Mucosa of stomach (tissue), 1 donor: ENCODE results near the gene IRF3.
A peak's percentile ranks its signal among the peaks of the same experiment; 100 is the strongest.

Experiments used
- H3K27me3 ChIP-seq: one replicate; pipeline ENCODE4 v1.7.0; 2013; ENCODE audit warnings: mild to moderate bottlenecking, low read length; ENCODE audit not compliant: control insufficient read depth, insufficient read depth
- H3K36me3 ChIP-seq: one replicate; pipeline ENCODE4 v1.7.0; 2013; ENCODE audit warnings: low read length; ENCODE audit not compliant: control insufficient read depth, insufficient read depth
- H3K4me1 ChIP-seq: one replicate; pipeline ENCODE4 v1.7.0; 2013; ENCODE audit warnings: mild to moderate bottlenecking, low read length; ENCODE audit not compliant: control insufficient read depth, insufficient read depth
- H3K4me3 ChIP-seq: one replicate; pipeline ENCODE4 v1.7.0; 2013; ENCODE audit warnings: low read length
- H3K9ac ChIP-seq: one replicate; pipeline ENCODE4 v1.7.0; 2013; ENCODE audit warnings: mild to moderate bottlenecking, low read length, moderate library complexity
- H3K9me3 ChIP-seq: one replicate; pipeline ENCODE4 v1.7.0; 2013; ENCODE audit warnings: mild to moderate bottlenecking, low read length, moderate library complexity; ENCODE audit not compliant: control insufficient read depth
- donor health status: Pancreatic carcinoma.

Gene IRF3

DNA sequence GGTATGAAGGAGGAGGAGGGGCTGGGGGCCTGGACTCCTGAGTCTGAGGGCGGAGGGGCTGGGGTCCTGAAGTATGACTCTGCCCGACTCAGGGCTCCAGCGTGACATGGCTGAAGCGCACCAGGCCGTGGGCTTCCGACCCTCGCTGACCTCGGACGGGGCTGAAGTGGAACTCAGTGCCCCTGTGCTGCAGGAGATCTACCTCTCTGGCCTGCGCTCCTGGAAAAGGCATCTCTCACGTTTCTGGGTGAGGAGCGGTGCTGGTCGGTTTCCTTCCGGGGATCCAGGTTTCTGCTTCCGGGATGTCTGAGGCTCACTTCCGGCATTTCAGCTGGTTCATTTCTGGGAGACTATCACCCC is 26.5 kb upstream of the IRF3 start:
- H3K4me3 ChIP-seq, result no peak overlapping the region
- H3K36me3 ChIP-seq, result no peaks in the 10 kb centered on the region
- H3K9me3 ChIP-seq, result no peaks in the 10 kb centered on the region
- H3K27me3 ChIP-seq, result peaks cover 24% of the 10 kb centered on the region
- H3K4me1 ChIP-seq, result peaks cover 16% of the 10 kb centered on the region
- H3K9ac ChIP-seq, result no peak overlapping the region

DNA sequence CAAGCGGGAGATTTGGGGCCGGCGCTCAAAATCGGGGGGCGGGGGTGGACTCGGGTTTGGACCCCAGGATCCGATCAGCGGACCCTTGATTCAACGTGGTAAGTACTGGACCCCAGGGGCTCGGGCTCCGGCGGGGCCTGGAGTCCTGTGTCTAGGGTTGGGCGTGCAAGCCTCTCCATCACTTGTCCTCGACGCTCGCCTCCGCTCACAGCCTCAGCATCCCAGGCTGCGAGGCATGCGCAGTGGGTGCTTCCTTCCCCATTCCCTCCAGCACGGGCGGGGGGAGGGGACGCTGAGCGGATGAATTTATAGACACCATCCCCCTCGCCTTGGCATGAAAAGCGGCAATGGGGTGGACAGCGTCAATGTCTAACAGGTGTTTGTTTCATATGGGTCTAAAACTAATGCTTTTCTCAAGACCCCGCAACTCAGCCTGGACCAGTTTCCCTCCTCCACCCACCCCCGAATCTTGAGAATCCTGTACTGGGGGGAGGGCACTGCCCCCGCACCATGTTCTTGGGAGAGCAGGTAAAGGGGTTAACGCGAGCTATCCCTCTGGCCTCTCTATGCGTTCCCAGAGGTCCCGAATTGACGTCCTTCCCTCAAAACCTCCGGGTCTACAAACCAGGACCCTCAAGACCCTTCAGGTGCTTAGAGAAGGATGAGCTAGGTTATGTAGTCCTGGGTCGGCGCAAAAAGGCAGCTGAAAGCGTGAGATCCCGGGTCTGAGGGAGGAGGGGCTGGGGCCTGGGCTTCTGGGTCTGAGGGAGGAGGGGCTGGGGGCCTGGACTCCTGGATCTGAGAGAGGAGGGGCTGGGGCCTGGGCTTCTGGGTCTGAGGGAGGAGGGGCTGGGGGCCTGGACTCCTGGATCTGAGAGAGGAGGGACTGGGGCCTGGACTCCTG is 25.8 kb upstream of the IRF3 start:
- Histone ChIP-seq H3K4me3 (no peak overlapping the region), H3K27me3 (peaks cover 24% of the 10 kb centered on the region), H3K9me3 (no peaks in the 10 kb centered on the region), H3K9ac (no peak overlapping the region), H3K36me3 (no peaks in the 10 kb centered on the region), H3K4me1 (peaks cover 16% of the 10 kb centered on the region)

DNA sequence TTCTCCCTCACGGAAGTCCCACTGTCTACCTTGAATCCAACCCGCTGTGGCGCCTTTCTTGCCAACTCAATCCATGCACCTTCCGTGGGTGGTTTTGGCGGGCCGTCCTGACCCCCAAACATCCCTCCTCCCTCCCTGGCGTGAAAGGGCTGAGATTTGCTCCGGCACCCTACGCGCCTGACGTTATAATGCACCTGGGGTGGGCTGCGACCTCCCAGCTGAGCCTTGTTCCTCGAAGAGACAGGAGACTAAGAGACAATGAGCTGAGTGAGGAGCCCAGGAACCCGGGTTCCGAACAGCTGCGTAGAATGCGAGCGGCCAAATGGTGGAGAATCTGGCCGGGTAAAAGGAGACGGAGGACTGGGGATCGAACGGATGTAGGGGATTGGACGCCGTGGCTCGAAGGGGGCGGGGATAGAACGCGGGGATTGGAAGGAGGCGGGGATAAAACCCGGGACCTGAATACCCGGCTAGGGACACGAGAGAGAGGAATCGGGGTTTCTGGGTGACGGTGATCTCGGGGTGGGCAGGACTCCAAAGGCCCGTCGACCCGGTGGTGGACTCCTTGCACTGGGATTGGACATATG is 25.1 kb upstream of the IRF3 start, which contains the start of gene CPT1C:
CPT1C (plus strand) TSS at position 461 of the 587 bp plus-strand sequence. CDS start 1,137 bp downstream, outside the sequence.
- H3K9me3 ChIP-seq, result no peaks in the 10 kb centered on the region
- H3K9ac ChIP-seq, result peak within 1 kb of the TSS; percentile 69
- H3K36me3 ChIP-seq, result no peaks in the 10 kb centered on the region
- H3K27me3 ChIP-seq, result peaks cover 24% of the 10 kb centered on the region
- H3K4me1 ChIP-seq, result peaks cover 16% of the 10 kb centered on the region
- peak within 1 kb of the TSS; percentile 40 for H3K4me3 ChIP-seq

DNA sequence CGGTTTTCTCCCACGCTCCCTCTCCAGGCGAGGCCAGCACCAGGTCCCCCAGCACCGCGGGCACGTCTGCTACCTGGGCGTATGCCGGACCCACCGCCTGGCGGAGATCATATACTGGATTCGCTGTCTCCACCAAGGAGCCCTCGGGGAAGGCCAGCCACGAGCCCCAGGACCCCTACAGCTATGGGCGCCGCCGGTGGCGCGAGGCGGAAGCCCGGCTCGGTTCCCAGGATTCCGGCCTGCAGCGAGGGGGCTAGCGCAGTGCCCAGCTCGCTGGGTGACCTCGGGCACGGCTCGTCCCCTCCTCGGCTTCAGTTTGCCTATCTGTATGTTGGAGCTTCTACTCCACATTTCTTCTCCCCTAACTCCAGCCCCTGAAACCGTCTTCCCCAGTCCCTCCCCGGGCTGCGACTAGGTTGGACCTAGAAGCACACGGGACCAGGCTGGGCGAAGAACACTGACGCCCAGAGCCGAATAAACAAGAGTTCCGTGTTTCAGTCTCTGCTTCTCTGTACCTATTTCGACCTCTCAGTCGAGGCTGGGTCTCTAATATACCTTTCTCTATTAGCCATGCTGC is 24.5 kb upstream of the IRF3 start:
- Histone ChIP-seq H3K4me1 (peaks cover 16% of the 10 kb centered on the region), H3K27me3 (peaks cover 24% of the 10 kb centered on the region), H3K36me3 (no peaks in the 10 kb centered on the region), H3K9me3 (no peaks in the 10 kb centered on the region), H3K4me3 (peak overlapping the region; percentile 40), H3K9ac (peak overlapping the region; percentile 69)

DNA sequence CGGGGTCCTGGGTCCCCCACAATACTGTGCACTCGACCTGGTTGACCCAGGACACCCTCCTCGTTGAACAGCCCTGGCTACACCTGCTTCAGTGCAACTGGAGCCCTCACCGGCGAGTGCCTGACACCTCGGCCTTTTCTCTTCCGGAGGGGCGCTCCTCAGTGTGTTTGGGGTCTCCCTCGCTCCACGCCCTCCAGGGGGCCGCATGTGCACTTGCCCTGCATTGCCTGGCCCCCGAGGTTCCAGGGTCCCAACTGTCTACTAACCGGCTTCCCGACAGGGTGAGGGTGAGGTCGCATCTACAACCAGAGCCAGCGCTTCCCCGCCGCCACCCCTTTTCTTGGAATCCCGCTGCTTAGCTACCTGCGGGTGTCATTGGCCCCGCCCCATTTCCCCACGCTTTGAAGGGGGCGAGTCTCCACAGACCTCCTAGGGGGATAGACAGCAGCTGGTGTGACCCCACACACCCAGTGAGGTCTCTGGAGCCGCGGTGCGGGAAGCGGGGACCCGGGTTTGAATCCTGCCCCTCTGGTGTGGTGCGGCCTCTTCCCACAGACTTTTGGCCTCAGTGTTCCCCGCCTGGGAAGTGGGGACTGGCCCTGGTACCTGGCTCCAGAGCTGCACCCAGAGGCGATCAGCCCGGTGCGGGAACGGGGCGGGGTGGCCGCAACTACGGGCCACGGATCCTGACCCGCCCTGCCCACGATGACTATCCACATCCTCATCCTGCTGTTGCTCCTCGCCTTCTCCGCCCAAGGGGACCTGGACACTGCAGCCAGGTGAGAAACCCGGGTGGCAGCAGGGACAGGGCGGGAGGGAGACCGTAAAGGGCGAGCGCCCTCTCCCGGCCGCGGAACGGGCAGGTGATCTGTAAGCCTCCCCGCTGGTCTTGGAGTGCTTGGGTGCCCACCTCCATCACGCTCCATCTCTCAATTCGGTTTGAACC is 23.7 kb upstream of the IRF3 start, which contains the start of gene ADM5:
ADM5 (plus strand) TSS at position 462 of the 946 bp plus-strand sequence; CDS start at position 706, 244 bp downstream.
- Histone ChIP-seq H3K9me3 (no peaks in the 10 kb centered on the region), H3K9ac (peak within 1 kb of the TSS; percentile 69), H3K4me3 (peak within 1 kb of the TSS; percentile 40), H3K36me3 (no peaks in the 10 kb centered on the region), H3K4me1 (peaks cover 16% of the 10 kb centered on the region), H3K27me3 (peaks cover 24% of the 10 kb centered on the region)

DNA sequence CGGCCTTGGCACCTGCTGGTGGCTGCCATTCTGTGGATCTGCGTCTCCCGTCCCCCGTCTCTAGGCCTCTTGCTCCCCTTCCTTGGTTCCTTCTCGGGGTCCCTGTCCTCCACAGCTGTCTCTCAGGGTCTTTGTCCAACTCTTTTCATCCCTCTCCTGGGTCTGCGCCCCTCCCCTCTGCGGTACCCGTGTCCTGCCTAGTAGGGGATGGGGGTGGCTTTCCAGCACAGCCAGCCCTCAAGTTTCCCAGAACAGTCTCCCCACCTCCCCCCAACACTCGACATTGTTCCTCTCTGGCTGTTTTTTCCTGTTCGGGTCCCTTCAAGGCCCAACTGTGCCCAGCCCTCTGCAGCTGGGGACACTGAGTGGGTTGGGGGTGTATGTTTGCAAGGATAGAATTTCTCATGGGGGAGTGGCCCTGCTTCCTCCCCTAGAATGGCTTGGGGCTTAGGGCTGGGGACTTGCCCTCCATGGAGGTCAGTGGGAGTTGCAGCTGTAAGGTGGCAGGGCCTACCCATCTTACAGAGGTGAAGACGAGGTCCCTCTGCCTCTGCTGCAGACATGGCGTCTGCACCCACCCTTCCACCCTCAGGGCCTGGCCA is 23.0 kb upstream of the IRF3 start:
- H3K36me3 ChIP-seq, result no peaks in the 10 kb centered on the region
- H3K4me1 ChIP-seq, result peaks cover 16% of the 10 kb centered on the region
- no peaks in the 10 kb centered on the region for H3K9me3 ChIP-seq
- no peak overlapping the region for H3K4me3 ChIP-seq
- H3K27me3 ChIP-seq, result peaks cover 24% of the 10 kb centered on the region
- no peak overlapping the region for H3K9ac ChIP-seq

DNA sequence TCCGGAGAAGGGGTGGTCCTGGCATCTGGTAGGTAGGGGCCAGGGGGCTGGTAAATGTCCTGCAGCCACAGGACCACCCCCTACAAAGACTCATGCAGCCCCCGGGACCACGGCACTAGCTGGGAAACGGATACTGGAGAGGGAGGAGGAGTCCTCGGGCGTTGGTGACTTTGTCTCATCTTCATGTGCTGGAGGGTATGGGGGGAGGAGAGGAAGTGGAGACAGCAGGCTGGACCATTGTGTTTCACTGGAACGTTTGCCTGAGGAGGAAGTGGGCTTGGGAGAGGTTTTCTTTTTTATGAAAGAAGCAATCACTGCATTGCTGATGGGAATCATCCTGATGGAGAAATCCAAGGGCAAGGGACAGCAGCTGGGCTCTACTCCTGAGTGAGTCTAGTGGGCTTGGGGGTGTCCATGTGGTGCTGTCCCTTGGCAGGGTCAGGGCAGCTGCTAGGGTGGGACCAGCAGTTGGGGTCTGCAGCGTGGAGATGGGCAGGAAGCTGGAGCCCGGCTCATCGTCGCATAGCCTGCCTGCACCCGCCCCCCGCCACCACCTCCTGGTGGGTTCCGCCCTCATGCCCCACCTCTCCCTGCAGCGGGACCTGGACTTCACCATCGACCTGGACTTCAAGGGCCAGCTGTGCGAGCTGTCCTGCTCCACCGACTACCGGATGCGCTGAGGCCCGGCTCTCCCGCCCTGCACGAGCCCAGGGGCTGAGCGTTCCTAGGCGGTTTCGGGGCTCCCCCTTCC is 22.1 kb upstream of the IRF3 start:
- Histone ChIP-seq H3K4me3 (no peak overlapping the region), H3K9ac (no peak overlapping the region), H3K4me1 (peaks cover 16% of the 10 kb centered on the region), H3K9me3 (no peaks in the 10 kb centered on the region), H3K36me3 (no peaks in the 10 kb centered on the region), H3K27me3 (peaks cover 24% of the 10 kb centered on the region)

DNA sequence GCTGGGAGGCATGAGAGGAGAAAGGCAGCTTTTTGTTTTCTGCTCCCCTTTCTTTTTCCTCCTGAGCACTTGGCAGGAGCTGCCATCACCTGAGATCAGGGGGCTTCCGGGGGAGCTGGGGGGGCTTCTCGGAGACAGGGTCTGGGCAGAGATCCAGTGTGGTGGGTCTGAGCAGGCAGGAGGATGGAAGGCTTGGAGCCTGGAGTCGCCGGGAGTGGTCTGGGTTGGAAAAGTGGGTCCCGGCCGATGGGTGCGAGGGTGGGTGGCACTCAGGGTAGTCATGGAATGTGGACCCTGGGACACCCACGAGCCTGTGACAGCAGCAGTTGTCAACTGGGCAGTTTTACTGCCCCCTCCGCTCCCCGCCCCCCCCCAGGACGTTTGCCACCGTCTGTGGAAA is 21.5 kb upstream of the IRF3 start:
- H3K4me3 ChIP-seq, result no peak overlapping the region

DNA sequence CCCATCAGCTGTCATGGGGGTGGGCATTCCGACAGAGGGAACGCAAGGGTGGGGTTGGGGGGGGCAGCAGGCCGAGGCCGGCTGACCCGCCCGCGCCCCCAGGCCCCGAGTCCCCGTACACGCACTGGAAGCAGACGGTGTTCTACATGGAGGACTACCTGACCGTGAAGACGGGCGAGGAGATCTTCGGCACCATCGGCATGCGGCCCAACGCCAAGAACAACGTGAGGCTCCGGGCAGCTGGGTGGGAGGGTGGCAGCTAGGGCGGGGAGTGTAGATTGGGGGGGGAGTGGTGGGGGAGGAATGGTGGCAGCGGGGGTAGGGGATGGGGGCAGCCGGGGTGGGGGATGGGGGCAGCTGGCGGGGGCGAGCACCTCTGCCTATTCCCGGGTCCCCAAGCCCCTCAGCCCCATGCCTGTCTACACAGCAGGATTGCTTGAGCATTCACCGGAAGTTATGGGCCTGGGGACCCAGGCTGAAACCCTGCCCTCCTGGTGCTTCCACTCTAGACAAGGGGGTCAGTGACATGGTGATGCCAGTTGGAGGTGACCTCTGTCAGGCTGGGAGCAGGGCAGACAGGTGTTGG is 20.9 kb upstream of the IRF3 start:
- Histone ChIP-seq H3K4me1 (peaks cover 16% of the 10 kb centered on the region), H3K9ac (no peak overlapping the region), H3K27me3 (peaks cover 22% of the 10 kb centered on the region), H3K36me3 (peaks cover 8% of the 10 kb centered on the region), H3K4me3 (no peak overlapping the region), H3K9me3 (no peaks in the 10 kb centered on the region)

More for the DNA sequence above, 21.5 kb upstream of the IRF3 start:
- no peak overlapping the region for H3K9ac ChIP-seq
- peaks cover 3% of the 10 kb centered on the region for H3K36me3 ChIP-seq
- H3K9me3 ChIP-seq, result no peaks in the 10 kb centered on the region
- H3K27me3 ChIP-seq, result peaks cover 24% of the 10 kb centered on the region
- peaks cover 16% of the 10 kb centered on the region for H3K4me1 ChIP-seq

DNA sequence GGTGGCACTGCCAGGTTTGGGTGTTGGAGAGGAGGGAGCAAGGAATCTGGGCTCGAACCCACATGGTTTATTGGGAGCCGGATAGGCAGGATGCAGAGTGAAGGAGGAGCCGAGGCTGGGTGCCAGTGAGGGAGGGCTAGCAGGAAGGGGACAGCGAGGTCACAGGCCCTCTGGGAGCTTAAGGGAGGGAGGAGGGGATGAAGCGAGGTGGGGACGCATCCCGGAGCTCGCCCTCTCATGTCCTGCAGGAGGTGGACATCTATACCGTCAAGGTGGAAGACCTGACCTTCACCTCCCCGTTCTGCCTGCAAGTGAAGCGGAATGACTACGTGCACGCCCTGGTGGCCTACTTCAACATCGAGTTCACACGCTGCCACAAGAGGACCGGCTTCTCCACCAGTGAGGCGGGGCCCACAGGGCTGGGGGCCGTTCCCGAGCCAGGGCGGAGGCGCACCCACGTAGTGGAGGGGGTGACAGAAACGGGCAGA is 20.2 kb upstream of the IRF3 start:
- H3K4me1 ChIP-seq, result peaks cover 16% of the 10 kb centered on the region
- H3K36me3 ChIP-seq, result peaks cover 8% of the 10 kb centered on the region
- H3K4me3 ChIP-seq, result no peak overlapping the region
- H3K9me3 ChIP-seq, result no peaks in the 10 kb centered on the region
- H3K27me3 ChIP-seq, result peaks cover 15% of the 10 kb centered on the region
- no peak overlapping the region for H3K9ac ChIP-seq
